ENCODE data around the gene BTAF1. TPM values are rescaled to one million over a fixed set of nuclear protein-coding genes. Genes with fewer than 3 reads are reported as not detected.

The BTAF1 gene
- total RNA-seq, 1 experiment from 2014 or later = 33.8 TPM

- no peak for DNase-seq (ENCODE audit: low read depth, low spot score)
- CTCF ChIA-PET = no interaction called here
- Histone ChIP-seq H3K4me1 (ENCODE audit: control insufficient read depth, insufficient read depth, low read length) (no peaks in the 10 kb centered on the region), H3K36me3 (ENCODE audit: control insufficient read depth, insufficient read depth, low read length) (no peaks in the 10 kb centered on the region), H3K27me3 (ENCODE audit: control insufficient read depth, insufficient read depth, low read length) (no peaks in the 10 kb centered on the region), H3K27ac (ENCODE audit: low read length) (no peak overlapping the region), H3K4me3 (ENCODE audit: low read depth in 2 of 2, low read length in 2 of 2) (no peak overlapping the region), H3K9me3 (ENCODE audit: control insufficient read depth, insufficient read depth, low read depth, low read length) (no peaks in the 10 kb centered on the region)
- no TSS peak for BruUV-seq (replicated peaks)
- intact Hi-C loops (cut with micrococcal nuclease; ENCODE audit: unreplicated experiment) = no loop called here
- TF ChIP-seq CTCF (IDR thresholded peaks at IDR 0.05) = no peak
- TF ChIP-seq POLR2AphosphoS5 (IDR thresholded peaks at IDR 0.05; ENCODE audit: low read depth, low read length) = no peak
- TF ChIP-seq, protein P1, sequence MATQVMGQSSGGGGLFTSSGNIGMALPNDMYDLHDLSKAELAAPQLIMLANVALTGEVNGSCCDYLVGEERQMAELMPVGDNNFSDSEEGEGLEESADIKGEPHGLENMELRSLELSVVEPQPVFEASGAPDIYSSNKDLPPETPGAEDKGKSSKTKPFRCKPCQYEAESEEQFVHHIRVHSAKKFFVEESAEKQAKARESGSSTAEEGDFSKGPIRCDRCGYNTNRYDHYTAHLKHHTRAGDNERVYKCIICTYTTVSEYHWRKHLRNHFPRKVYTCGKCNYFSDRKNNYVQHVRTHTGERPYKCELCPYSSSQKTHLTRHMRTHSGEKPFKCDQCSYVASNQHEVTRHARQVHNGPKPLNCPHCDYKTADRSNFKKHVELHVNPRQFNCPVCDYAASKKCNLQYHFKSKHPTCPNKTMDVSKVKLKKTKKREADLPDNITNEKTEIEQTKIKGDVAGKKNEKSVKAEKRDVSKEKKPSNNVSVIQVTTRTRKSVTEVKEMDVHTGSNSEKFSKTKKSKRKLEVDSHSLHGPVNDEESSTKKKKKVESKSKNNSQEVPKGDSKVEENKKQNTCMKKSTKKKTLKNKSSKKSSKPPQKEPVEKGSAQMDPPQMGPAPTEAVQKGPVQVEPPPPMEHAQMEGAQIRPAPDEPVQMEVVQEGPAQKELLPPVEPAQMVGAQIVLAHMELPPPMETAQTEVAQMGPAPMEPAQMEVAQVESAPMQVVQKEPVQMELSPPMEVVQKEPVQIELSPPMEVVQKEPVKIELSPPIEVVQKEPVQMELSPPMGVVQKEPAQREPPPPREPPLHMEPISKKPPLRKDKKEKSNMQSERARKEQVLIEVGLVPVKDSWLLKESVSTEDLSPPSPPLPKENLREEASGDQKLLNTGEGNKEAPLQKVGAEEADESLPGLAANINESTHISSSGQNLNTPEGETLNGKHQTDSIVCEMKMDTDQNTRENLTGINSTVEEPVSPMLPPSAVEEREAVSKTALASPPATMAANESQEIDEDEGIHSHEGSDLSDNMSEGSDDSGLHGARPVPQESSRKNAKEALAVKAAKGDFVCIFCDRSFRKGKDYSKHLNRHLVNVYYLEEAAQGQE (IDR thresholded peaks at IDR 0.05; ENCODE audit: insufficient read depth in 1 of 2, low read depth in 2 of 2, low read length in 1 of 2) = no peak
- no peak for TF ChIP-seq TCF7L2 (IDR thresholded peaks at IDR 0.05; ENCODE audit: low read depth, low read length)
- TF ChIP-seq SIN3A (IDR thresholded peaks at IDR 0.05; ENCODE audit: borderline replicate concordance, insufficient read depth, low read depth, low read length) = no peak
- in situ Hi-C loops (cut with HindIII; ENCODE audit: low pct_unique_long_range_greater_than_20kb, low sequenced_read_pairs) = no loop called here
- POLR2A ChIA-PET = no interaction called here
- no peak for ATAC-seq
These were observed 51.9 kb downstream of the BTAF1 start for GRCh38 chr10:91975438-91975837.

- in situ Hi-C loops (cut with HindIII; ENCODE audit: low pct_unique_long_range_greater_than_20kb, low sequenced_read_pairs) = no loop called here
- no peaks in the 10 kb centered on the region for H3K27me3 ChIP-seq (ENCODE audit: control insufficient read depth, insufficient read depth, low read length)
- no peaks in the 10 kb centered on the region for H3K9me3 ChIP-seq (ENCODE audit: control insufficient read depth, insufficient read depth, low read depth, low read length)
- TF ChIP-seq CTCF (IDR thresholded peaks at IDR 0.05) = no peak
- TF ChIP-seq TCF7L2 (IDR thresholded peaks at IDR 0.05; ENCODE audit: low read depth, low read length) = no peak
- TF ChIP-seq SIN3A (IDR thresholded peaks at IDR 0.05; ENCODE audit: borderline replicate concordance, insufficient read depth, low read depth, low read length) = no peak
- TF ChIP-seq POLR2AphosphoS5 (IDR thresholded peaks at IDR 0.05; ENCODE audit: low read depth, low read length) = no peak
- TF ChIP-seq, protein P1 (IDR thresholded peaks at IDR 0.05; ENCODE audit: insufficient read depth in 1 of 2, low read depth in 2 of 2, low read length in 1 of 2) = no peak
- BruUV-seq (replicated peaks) = no TSS peak
- ChIA-PET CTCF (no interaction called here), POLR2A (no interaction called here)
- no peak overlapping the region for H3K27ac ChIP-seq (ENCODE audit: low read length)
- no peak overlapping the region for H3K4me3 ChIP-seq (ENCODE audit: low read depth in 2 of 2, low read length in 2 of 2)
- H3K4me1 ChIP-seq (ENCODE audit: control insufficient read depth, insufficient read depth, low read length) = no peaks in the 10 kb centered on the region
- ATAC-seq = no peak
- intact Hi-C loops (cut with micrococcal nuclease; ENCODE audit: unreplicated experiment) = no loop called here
- peaks cover 8% of the 10 kb centered on the region; the same call in 1 of the 2 replicates for H3K36me3 ChIP-seq (ENCODE audit: control insufficient read depth, insufficient read depth, low read length)
- DNase-seq (ENCODE audit: low read depth, low spot score) = no peak
These were observed 52.9 kb downstream of the BTAF1 start for GRCh38 chr10:91976317-91977051.

Data from Panc1 (cell line).